Neuron (in vitro differentiated cells): ENCODE data around the gene MND1.

ENCODE experiments used
- H2AFZ ChIP-seq: one replicate; pipeline ENCODE4 v1.6.1; 2013; ENCODE audit warnings: low read depth, mild to moderate bottlenecking, inconsistent platforms, low read length, moderate library complexity
- H3K27me3 ChIP-seq: one replicate; pipeline ENCODE4 v1.6.1; 2013; ENCODE audit warnings: low read length; ENCODE audit not compliant: insufficient read depth
- H3K36me3 ChIP-seq: one replicate; pipeline ENCODE4 v1.6.1; 2013; ENCODE audit warnings: low read length; ENCODE audit not compliant: insufficient read depth
- H3K4me1 ChIP-seq: one replicate; pipeline ENCODE4 v1.6.1; 2013; ENCODE audit warnings: low read length; ENCODE audit not compliant: insufficient read depth
- H3K4me3 ChIP-seq: 2 replicates; pipeline ENCODE4 v1.5.1; 2013; ENCODE audit warnings: mild to moderate bottlenecking, low read length, moderate library complexity
- H3K9me3 ChIP-seq: one replicate; pipeline ENCODE4 v1.6.1; 2013; ENCODE audit warnings: low read length

The MND1 gene

GRCh38 chr4:153365003-153365402 lies 20.5 kb downstream of the MND1 start:
- peaks cover 61% of the 10 kb centered on the region for H3K36me3 ChIP-seq
- peaks cover 7% of the 10 kb centered on the region for H3K9me3 ChIP-seq
- no peaks in the 10 kb centered on the region for H3K27me3 ChIP-seq
- no peak overlapping the region for H3K4me3 ChIP-seq
- H2AFZ ChIP-seq: no peak overlapping the region
- no peaks in the 10 kb centered on the region for H3K4me1 ChIP-seq

GRCh38 chr4:153366486-153366885 lies 22.0 kb downstream of the MND1 start:
- Histone ChIP-seq H3K9me3 (peaks cover 8% of the 10 kb centered on the region), H3K4me1 (no peaks in the 10 kb centered on the region), H3K27me3 (no peaks in the 10 kb centered on the region), H3K4me3 (no peak overlapping the region), H2AFZ (no peak overlapping the region), H3K36me3 (peaks cover 62% of the 10 kb centered on the region)

- H3K4me3 ChIP-seq: no peak overlapping the region
- H3K36me3 ChIP-seq: peaks cover 67% of the 10 kb centered on the region
- no peaks in the 10 kb centered on the region for H3K4me1 ChIP-seq
- H2AFZ ChIP-seq: no peak overlapping the region
- H3K27me3 ChIP-seq: no peaks in the 10 kb centered on the region
- peaks cover 11% of the 10 kb centered on the region for H3K9me3 ChIP-seq
These were observed 22.6 kb downstream of the MND1 start for GRCh38 chr4:153367092-153367491.

GRCh38 chr4:153369021-153369420 lies 24.5 kb downstream of the MND1 start:
- Histone ChIP-seq H3K4me3 (no peak overlapping the region), H3K4me1 (no peaks in the 10 kb centered on the region), H3K9me3 (peaks cover 9% of the 10 kb centered on the region), H3K27me3 (no peaks in the 10 kb centered on the region), H3K36me3 (peaks cover 58% of the 10 kb centered on the region), H2AFZ (no peak overlapping the region)

GRCh38 chr4:153371701-153372234 lies 27.3 kb downstream of the MND1 start:
- no peak overlapping the region for H2AFZ ChIP-seq
- no peaks in the 10 kb centered on the region for H3K4me1 ChIP-seq
- no peak overlapping the region for H3K4me3 ChIP-seq
- no peaks in the 10 kb centered on the region for H3K27me3 ChIP-seq
- H3K36me3 ChIP-seq: peaks cover 48% of the 10 kb centered on the region
- peaks cover 8% of the 10 kb centered on the region for H3K9me3 ChIP-seq

GRCh38 chr4:153372967-153373562 lies 28.6 kb downstream of the MND1 start:
- H2AFZ ChIP-seq: no peak overlapping the region
- no peaks in the 10 kb centered on the region for H3K4me1 ChIP-seq
- H3K4me3 ChIP-seq: no peak overlapping the region
- H3K36me3 ChIP-seq: peaks cover 37% of the 10 kb centered on the region
- peaks cover 8% of the 10 kb centered on the region for H3K9me3 ChIP-seq
- no peaks in the 10 kb centered on the region for H3K27me3 ChIP-seq

GRCh38 chr4:153374442-153374841 lies 30.0 kb downstream of the MND1 start:
- Histone ChIP-seq H3K4me3 (no peak overlapping the region), H2AFZ (no peak overlapping the region), H3K9me3 (peaks cover 8% of the 10 kb centered on the region), H3K27me3 (no peaks in the 10 kb centered on the region), H3K4me1 (no peaks in the 10 kb centered on the region), H3K36me3 (peaks cover 25% of the 10 kb centered on the region)

GRCh38 chr4:153375303-153375702 lies 30.8 kb downstream of the MND1 start:
- Histone ChIP-seq H3K4me1 (no peaks in the 10 kb centered on the region), H3K9me3 (peaks cover 4% of the 10 kb centered on the region), H3K27me3 (no peaks in the 10 kb centered on the region), H3K36me3 (peaks cover 19% of the 10 kb centered on the region), H3K4me3 (no peak overlapping the region), H2AFZ (no peak overlapping the region)

GRCh38 chr4:153383131-153383530 lies 38.6 kb downstream of the MND1 start:
- Histone ChIP-seq H3K36me3 (peaks cover 15% of the 10 kb centered on the region), H3K9me3 (no peaks in the 10 kb centered on the region), H3K27me3 (no peaks in the 10 kb centered on the region), H2AFZ (no peak overlapping the region), H3K4me3 (no peak overlapping the region), H3K4me1 (no peaks in the 10 kb centered on the region)

- Histone ChIP-seq H2AFZ (no peak overlapping the region), H3K27me3 (no peaks in the 10 kb centered on the region), H3K9me3 (no peaks in the 10 kb centered on the region), H3K4me3 (no peak overlapping the region), H3K4me1 (no peaks in the 10 kb centered on the region), H3K36me3 (peaks cover 15% of the 10 kb centered on the region)
These were observed 39.7 kb downstream of the MND1 start for GRCh38 chr4:153384160-153384559.

- H3K9me3 ChIP-seq: no peaks in the 10 kb centered on the region
- H3K27me3 ChIP-seq: no peaks in the 10 kb centered on the region
- no peak overlapping the region for H3K4me3 ChIP-seq
- H3K36me3 ChIP-seq: peaks cover 11% of the 10 kb centered on the region
- H2AFZ ChIP-seq: no peak overlapping the region
- no peaks in the 10 kb centered on the region for H3K4me1 ChIP-seq
These were observed 41.3 kb downstream of the MND1 start for GRCh38 chr4:153385784-153386183.

GRCh38 chr4:153387981-153388380 lies 43.5 kb downstream of the MND1 start:
- H3K36me3 ChIP-seq: peaks cover 8% of the 10 kb centered on the region
- no peaks in the 10 kb centered on the region for H3K27me3 ChIP-seq
- no peak overlapping the region for H2AFZ ChIP-seq
- H3K4me3 ChIP-seq: no peak overlapping the region
- H3K4me1 ChIP-seq: no peaks in the 10 kb centered on the region
- no peaks in the 10 kb centered on the region for H3K9me3 ChIP-seq

- no peaks in the 10 kb centered on the region for H3K4me1 ChIP-seq
- no peak overlapping the region for H3K4me3 ChIP-seq
- H3K27me3 ChIP-seq: no peaks in the 10 kb centered on the region
- no peak overlapping the region for H2AFZ ChIP-seq
- peaks cover 24% of the 10 kb centered on the region for H3K36me3 ChIP-seq
- no peaks in the 10 kb centered on the region for H3K9me3 ChIP-seq
These were observed 48.9 kb downstream of the MND1 start for GRCh38 chr4:153393397-153393796.

GRCh38 chr4:153394945-153395344 lies 50.5 kb downstream of the MND1 start:
- Histone ChIP-seq H3K4me1 (no peaks in the 10 kb centered on the region), H2AFZ (no peak overlapping the region), H3K27me3 (no peaks in the 10 kb centered on the region), H3K9me3 (no peaks in the 10 kb centered on the region), H3K36me3 (peaks cover 38% of the 10 kb centered on the region), H3K4me3 (no peak overlapping the region)
